GM21423 (cell line): ENCODE results near the gene STARD7.

Experiments
- ATAC-seq: cut with Tn5 transposase; IDR thresholded peaks from one replicate; pipeline ENCODE4 v1.9.1; 2021; ENCODE audit warnings: mild to moderate bottlenecking, moderate library complexity; ENCODE audit not compliant: unreplicated experiment

Gene STARD7

GRCh38 chr2:96198921-96199320 is 9.7 kb downstream of the STARD7 start:
- ATAC-seq = no peak

GRCh38 chr2:96197546-96198255 is 10.9 kb downstream of the STARD7 start:
- no peak for ATAC-seq

- no peak for ATAC-seq
Measured at GRCh38 chr2:96195410-96196066, 13.1 kb downstream of the STARD7 start.

- ATAC-seq = no peak
Measured at GRCh38 chr2:96191937-96192670, 16.5 kb downstream of the STARD7 start.

- ATAC-seq = no peak
Measured at GRCh38 chr2:96188821-96189526, 19.7 kb downstream of the STARD7 start.

- no peak for ATAC-seq
Measured at GRCh38 chr2:96186562-96186961, 22.1 kb downstream of the STARD7 start.

- ATAC-seq = no peak
Measured at GRCh38 chr2:96185516-96185915, 23.1 kb downstream of the STARD7 start.

GRCh38 chr2:96184989-96185388 is 23.6 kb downstream of the STARD7 start:
- ATAC-seq = no peak

GRCh38 chr2:96184188-96184587 is 24.4 kb downstream of the STARD7 start:
- no peak for ATAC-seq

GRCh38 chr2:96181529-96181928 is 27.1 kb downstream of the STARD7 start:
- no peak for ATAC-seq

GRCh38 chr2:96180521-96180920 is 28.1 kb downstream of the STARD7 start:
- ATAC-seq = no peak

- ATAC-seq = no peak
Measured at GRCh38 chr2:96180002-96180401, 28.6 kb downstream of the STARD7 start.

- no peak for ATAC-seq
Measured at GRCh38 chr2:96176661-96177060, 32.0 kb downstream of the STARD7 start.

- ATAC-seq = no peak
Measured at GRCh38 chr2:96175951-96176350, 32.7 kb downstream of the STARD7 start.

GRCh38 chr2:96174251-96175144 is 34.1 kb downstream of the STARD7 start:
- peak; percentile 76 for ATAC-seq

- no peak for ATAC-seq
Measured at GRCh38 chr2:96171831-96172230, 36.8 kb downstream of the STARD7 start.

GRCh38 chr2:96170626-96171025 is 38.0 kb downstream of the STARD7 start:
- ATAC-seq = no peak

GRCh38 chr2:96169868-96170507 is 38.6 kb downstream of the STARD7 start:
- no peak for ATAC-seq

GRCh38 chr2:96167407-96168013 is 41.1 kb downstream of the STARD7 start:
- ATAC-seq = no peak
